Central memory CD8-positive, alpha-beta T cell (primary cell): Measurements from ENCODE around the gene PRLR.

Experiments
- ATAC-seq: fragments of 150-1000 bp; cut with Tn5 transposase; replicated peaks from 2 replicates; pipeline ENCODE4 v1.10.0; 2022; ENCODE audit warnings: mild to moderate bottlenecking, moderate FRiP score, moderate number of reproducible peaks; ENCODE audit not compliant: poor library complexity, severe bottlenecking; ENCODE audit errors: extremely low read depth
- DNase-seq, 2 donors: peaks; one replicate each; pipeline ENCODE4 v3.0.0; 2021; ENCODE audit warnings: low spot score in 2 of 2
- H3K27ac Mint-ChIP-seq: one replicate; pipeline ENCODE4 v1.8.0; 2022; ENCODE audit warnings: low read depth, mild to moderate bottlenecking, moderate library complexity, mixed read lengths
- H3K27me3 Mint-ChIP-seq: one replicate; pipeline ENCODE4 v1.8.0; 2022; ENCODE audit warnings: mixed read lengths
- H3K36me3 Mint-ChIP-seq: one replicate; pipeline ENCODE4 v1.8.0; 2022; ENCODE audit warnings: mild to moderate bottlenecking, moderate library complexity, mixed read lengths; ENCODE audit not compliant: insufficient read depth
- H3K4me1 Mint-ChIP-seq: one replicate; pipeline ENCODE4 v1.8.0; 2022; ENCODE audit warnings: mixed read lengths
- H3K4me3 Mint-ChIP-seq: one replicate; pipeline ENCODE4 v1.8.0; 2022; ENCODE audit warnings: mild to moderate bottlenecking, moderate library complexity, mixed read lengths
- H3K9me3 Mint-ChIP-seq: one replicate; pipeline ENCODE4 v1.8.0; 2022; ENCODE audit warnings: mixed read lengths

The PRLR gene

DNA sequence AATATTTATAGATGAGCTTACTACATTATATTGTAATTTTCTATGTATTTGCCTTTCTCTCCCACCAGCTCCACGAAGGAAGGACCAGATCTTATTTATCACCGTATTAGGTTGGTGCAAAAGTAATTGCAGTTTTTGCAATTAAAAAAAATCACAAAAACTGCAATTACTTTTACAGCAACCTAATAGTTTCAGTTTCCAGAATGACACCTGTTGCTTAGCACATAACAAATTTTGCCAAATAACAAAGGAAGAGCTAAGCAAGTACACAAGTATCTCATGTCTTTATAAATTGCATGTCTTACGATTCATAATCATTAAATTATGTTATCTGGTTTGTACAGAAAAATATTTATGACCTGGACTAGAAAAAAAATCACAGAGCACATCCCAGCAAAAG lies 228.4 kb downstream of the PRLR start:
- peaks cover 31% of the 10 kb centered on the region for H3K27me3 Mint-ChIP-seq
- H3K36me3 Mint-ChIP-seq, result peaks cover 2% of the 10 kb centered on the region
- no peaks in the 10 kb centered on the region for H3K9me3 Mint-ChIP-seq
- no peaks in the 10 kb centered on the region for H3K4me1 Mint-ChIP-seq
- H3K27ac Mint-ChIP-seq, result no peak overlapping the region
- H3K4me3 Mint-ChIP-seq, result no peak overlapping the region
- DNase-seq, result no peak
- no peak for ATAC-seq
